SJCRH30 (cell line): ENCODE data around the gene PDCD1LG2. TPM values are rescaled to one million over a fixed set of nuclear protein-coding genes. Genes with fewer than 3 reads are reported as not detected.

Experiments
- DNase-seq, 2 experiments: peaks; one replicate each; pipeline ENCODE4 v3.0.0-alpha.2; 2015 to 2020
- H3K27ac ChIP-seq: fragments of 250-450 bp; sonication (Bioruptor Pico); 2 replicates; pipeline ENCODE4 v1.5.1; 2020; ENCODE audit warnings: mild to moderate bottlenecking, moderate library complexity
- H3K27me3 ChIP-seq: fragments of 250-450 bp; sonication (Bioruptor Pico); 2 replicates; pipeline ENCODE4 v1.5.1; 2020; ENCODE audit warnings: mild to moderate bottlenecking, moderate library complexity
- H3K36me3 ChIP-seq: fragments of 250-450 bp; sonication (Bioruptor Pico); 2 replicates; pipeline ENCODE4 v1.5.1; 2020; ENCODE audit warnings: mild to moderate bottlenecking, moderate library complexity
- H3K4me1 ChIP-seq: fragments of 250-450 bp; sonication (Bioruptor Pico); 2 replicates; pipeline ENCODE4 v1.5.1; 2020; ENCODE audit warnings: mild to moderate bottlenecking, moderate library complexity
- H3K4me3 ChIP-seq: fragments of 250-450 bp; sonication (Bioruptor Pico); 2 replicates; pipeline ENCODE4 v1.5.1; 2020; ENCODE audit warnings: mild to moderate bottlenecking, moderate library complexity
- H3K9me3 ChIP-seq: fragments of 250-450 bp; sonication (Bioruptor Pico); replicated peaks from 2 replicates; pipeline ENCODE4 v1.5.1; 2020; ENCODE audit warnings: mild to moderate bottlenecking, moderate library complexity
- total RNA-seq: library from RNA; depleted of rRNA; stranded (reverse); fragments of >200 nt; shearing (Covaris generic); gene quantifications from 2 replicates; pipeline ENCODE4 v1.2.3, GENCODE V29; 2014

The PDCD1LG2 gene
- total RNA-seq, 1 experiment from 2014 or later = 0.59 TPM

GRCh38 chr9:5511476-5511875 is 1.1 kb downstream of the PDCD1LG2 start:
- no peak for DNase-seq
- Histone ChIP-seq H3K27me3 (no peaks in the 10 kb centered on the region), H3K27ac (no peak overlapping the region), H3K9me3 (no peaks in the 10 kb centered on the region), H3K4me1 (peaks cover 24% of the 10 kb centered on the region), H3K36me3 (no peaks in the 10 kb centered on the region), H3K4me3 (no peak overlapping the region)

- DNase-seq = no peak
- Histone ChIP-seq H3K9me3 (no peaks in the 10 kb centered on the region), H3K4me1 (peaks cover 26% of the 10 kb centered on the region), H3K27ac (no peak overlapping the region), H3K36me3 (no peaks in the 10 kb centered on the region), H3K27me3 (no peaks in the 10 kb centered on the region), H3K4me3 (no peak overlapping the region)
Measured at GRCh38 chr9:5511935-5512580, 1.7 kb downstream of the PDCD1LG2 start.

- peaks cover 26% of the 10 kb centered on the region for H3K4me1 ChIP-seq
Measured at GRCh38 chr9:5512658-5513452, 2.5 kb downstream of the PDCD1LG2 start.

GRCh38 chr9:5513966-5514616 is 3.8 kb downstream of the PDCD1LG2 start:
- Histone ChIP-seq H3K4me1 (peaks cover 23% of the 10 kb centered on the region), H3K9me3 (no peaks in the 10 kb centered on the region), H3K36me3 (no peaks in the 10 kb centered on the region), H3K4me3 (no peak overlapping the region), H3K27ac (no peak overlapping the region), H3K27me3 (no peaks in the 10 kb centered on the region)
- DNase-seq = no peak

More at GRCh38 chr9:5512658-5513452, 2.5 kb downstream of the PDCD1LG2 start:
- no peak for DNase-seq
- Histone ChIP-seq H3K9me3 (no peaks in the 10 kb centered on the region), H3K36me3 (no peaks in the 10 kb centered on the region), H3K4me3 (no peak overlapping the region), H3K27me3 (no peaks in the 10 kb centered on the region), H3K27ac (no peak overlapping the region)

GRCh38 chr9:5514617-5515260 is 4.4 kb downstream of the PDCD1LG2 start:
- peak overlapping the region; percentile 68 for H3K27ac ChIP-seq
- peaks cover 16% of the 10 kb centered on the region for H3K4me1 ChIP-seq
- H3K9me3 ChIP-seq = no peaks in the 10 kb centered on the region
- no peak for DNase-seq
- H3K4me3 ChIP-seq = no peak overlapping the region
- H3K27me3 ChIP-seq = no peaks in the 10 kb centered on the region
- H3K36me3 ChIP-seq = no peaks in the 10 kb centered on the region

GRCh38 chr9:5515261-5515650 is 4.9 kb downstream of the PDCD1LG2 start:
- Histone ChIP-seq H3K36me3 (no peaks in the 10 kb centered on the region), H3K27ac (peak overlapping the region; percentile 68), H3K27me3 (no peaks in the 10 kb centered on the region), H3K4me1 (peaks cover 11% of the 10 kb centered on the region), H3K9me3 (no peaks in the 10 kb centered on the region), H3K4me3 (no peak overlapping the region)
- peak; percentile 38 to 48 for DNase-seq

- Histone ChIP-seq H3K4me3 (no peak overlapping the region), H3K36me3 (no peaks in the 10 kb centered on the region), H3K4me1 (peaks cover 2% of the 10 kb centered on the region; the same call in 1 of the 2 replicates), H3K9me3 (no peaks in the 10 kb centered on the region), H3K27ac (peak overlapping the region; percentile 36; the same call in 1 of the 2 replicates), H3K27me3 (no peaks in the 10 kb centered on the region)
- peak; percentile 54 to 57 for DNase-seq
Measured at GRCh38 chr9:5516453-5517220, 6.3 kb downstream of the PDCD1LG2 start.

- Histone ChIP-seq H3K9me3 (no peaks in the 10 kb centered on the region), H3K4me1 (peaks cover 2% of the 10 kb centered on the region; the same call in 1 of the 2 replicates), H3K27me3 (no peaks in the 10 kb centered on the region), H3K36me3 (no peaks in the 10 kb centered on the region), H3K27ac (no peak overlapping the region), H3K4me3 (no peak overlapping the region)
- DNase-seq = no peak
Measured at GRCh38 chr9:5518171-5518936, 8.0 kb downstream of the PDCD1LG2 start.

GRCh38 chr9:5518937-5519319 is 8.6 kb downstream of the PDCD1LG2 start:
- no peaks in the 10 kb centered on the region for H3K9me3 ChIP-seq
- no peaks in the 10 kb centered on the region for H3K36me3 ChIP-seq
- H3K27ac ChIP-seq = no peak overlapping the region
- DNase-seq = no peak
- peaks cover 2% of the 10 kb centered on the region; the same call in 1 of the 2 replicates for H3K4me1 ChIP-seq
- H3K4me3 ChIP-seq = no peak overlapping the region
- H3K27me3 ChIP-seq = no peaks in the 10 kb centered on the region

GRCh38 chr9:5524090-5524489 is 13.8 kb downstream of the PDCD1LG2 start:
- Histone ChIP-seq H3K27me3 (no peaks in the 10 kb centered on the region), H3K4me1 (no peaks in the 10 kb centered on the region), H3K27ac (no peak overlapping the region), H3K9me3 (no peaks in the 10 kb centered on the region), H3K36me3 (no peaks in the 10 kb centered on the region), H3K4me3 (no peak overlapping the region)
- DNase-seq = no peak

GRCh38 chr9:5529683-5530221 is 19.4 kb downstream of the PDCD1LG2 start:
- Histone ChIP-seq H3K27me3 (no peaks in the 10 kb centered on the region), H3K4me3 (no peak overlapping the region), H3K27ac (peak overlapping the region; percentile 12; the same call in 1 of the 2 replicates), H3K9me3 (no peaks in the 10 kb centered on the region), H3K4me1 (peaks cover 28% of the 10 kb centered on the region), H3K36me3 (no peaks in the 10 kb centered on the region)
- no peak for DNase-seq

GRCh38 chr9:5531101-5531882 is 21.0 kb downstream of the PDCD1LG2 start:
- Histone ChIP-seq H3K27me3 (no peaks in the 10 kb centered on the region), H3K4me1 (peaks cover 39% of the 10 kb centered on the region), H3K27ac (no peak overlapping the region), H3K4me3 (no peak overlapping the region), H3K9me3 (no peaks in the 10 kb centered on the region), H3K36me3 (no peaks in the 10 kb centered on the region)
- no peak for DNase-seq

GRCh38 chr9:5532306-5532705 is 22.0 kb downstream of the PDCD1LG2 start:
- Histone ChIP-seq H3K27ac (no peak overlapping the region), H3K36me3 (no peaks in the 10 kb centered on the region), H3K27me3 (no peaks in the 10 kb centered on the region), H3K4me3 (no peak overlapping the region), H3K9me3 (no peaks in the 10 kb centered on the region), H3K4me1 (peaks cover 39% of the 10 kb centered on the region)
- no peak for DNase-seq
